Small intestine (tissue), 7 donors: ENCODE data around the gene TMEM220. TPM values are rescaled to one million over a fixed set of nuclear protein-coding genes. Genes with fewer than 3 reads are reported as not detected.

Experiments
- DNase-seq, 2 donors: peaks; one replicate each; pipeline versions ENCODE4 v3.0.0 to v3.0.0-alpha.2; 2013
- FAIRE-seq: peaks from 2 replicates; lab custom pipeline; 2012; peaks lifted over from hg19 to GRCh38; lab: Jason Lieb, UNC
- H3K27ac ChIP-seq, 3 donors: one replicate each; pipeline ENCODE4 v1.5.1; 2013; ENCODE audit warnings: low read length in 2 of 3, mild to moderate bottlenecking in 2 of 3, control low read depth in 1 of 3, inconsistent platforms in 1 of 3, low read depth in 1 of 3, moderate library complexity in 1 of 3
- H3K27me3 ChIP-seq, 3 donors: one replicate each; pipeline ENCODE4 v1.6.1; 2013; ENCODE audit warnings: low read length in 3 of 3, inconsistent platforms in 1 of 3; ENCODE audit not compliant: control insufficient read depth in 3 of 3, insufficient read depth in 3 of 3
- H3K36me3 ChIP-seq, 3 donors: one replicate each; pipeline ENCODE4 v1.6.1; 2013; ENCODE audit warnings: low read length in 3 of 3, inconsistent platforms in 1 of 3, low read depth in 1 of 3, mild to moderate bottlenecking in 1 of 3, moderate library complexity in 1 of 3; ENCODE audit not compliant: control insufficient read depth in 3 of 3, insufficient read depth in 2 of 3
- H3K4me1 ChIP-seq, 3 donors: one replicate each; pipeline ENCODE4 v1.6.1; 2013; ENCODE audit warnings: low read length in 2 of 3, inconsistent platforms in 1 of 3, low read depth in 1 of 3, mild to moderate bottlenecking in 1 of 3, moderate library complexity in 1 of 3; ENCODE audit not compliant: control insufficient read depth in 3 of 3, insufficient read depth in 2 of 3
- H3K4me3 ChIP-seq, 3 donors: one replicate each; pipeline ENCODE4 v1.5.1; 2013; ENCODE audit warnings: low read length in 3 of 3, control low read depth in 1 of 3, inconsistent platforms in 1 of 3, low read depth in 1 of 3, mild to moderate bottlenecking in 1 of 3, moderate library complexity in 1 of 3
- H3K9me3 ChIP-seq, 2 donors: one replicate each; pipeline ENCODE4 v1.6.1; 2013; ENCODE audit warnings: low read depth in 1 of 2, low read length in 1 of 2; ENCODE audit not compliant: control insufficient read depth in 2 of 2, insufficient read depth in 1 of 2
- WGBS, 3 donors: extraction: QIAGEN DNeasy Blood & Tissue Kit; methylation state at CpG; one replicate each; pipeline ENCODE4 v1.1.7; 2013; 5-methylcytosine and 5-hydroxymethylcytosine counted together
- polyA plus RNA-seq, 4 donors: library from polyadenylated mRNA; stranded (reverse) in 3 of 4; unstranded in 1 of 4; fragments of 200-250 nt in 3 of 4; fragments of 120-200 nt in 1 of 4; gene quantifications; one replicate each; pipeline versions ENCODE4 v1.2.1 to v1.2.3, GENCODE V29; 2013
- donor health status: healthy with polysubstance abuse.
- donor health status: control.
- donor health status: control.
- donor health status: Bipolar disorder and iron deficiency.
- donor health status: healthy.

Gene TMEM220
- polyA plus RNA-seq, 4 donors, result 12.4 to 61.3 (median 43.5) TPM

DNA sequence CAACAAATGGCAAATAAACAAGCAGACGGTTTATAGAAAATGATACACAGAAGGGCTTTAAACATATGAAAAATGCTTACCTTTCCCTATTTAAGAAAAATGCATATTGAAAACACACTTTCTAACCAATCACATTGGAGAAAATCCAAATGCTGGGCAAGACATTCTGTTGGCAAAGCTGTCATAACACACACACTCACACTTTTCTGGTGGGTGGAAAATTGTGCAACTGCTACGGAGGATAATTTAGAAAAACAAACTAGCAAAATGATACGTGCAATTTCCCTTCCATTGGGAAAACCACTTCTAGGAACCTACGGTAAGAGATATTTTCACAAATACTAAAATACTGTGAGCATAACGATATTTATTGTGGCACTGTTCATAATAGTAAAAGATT is 62.9 kb downstream of the TMEM220 start:
- DNase-seq (no peak), FAIRE-seq (no peak)
- H3K4me1 ChIP-seq, result no peaks in the 10 kb centered on the region
- H3K9me3 ChIP-seq, result no peaks in the 10 kb centered on the region
- no peaks in the 10 kb centered on the region for H3K36me3 ChIP-seq
- H3K27ac ChIP-seq, result no peak overlapping the region
- H3K27me3 ChIP-seq, result no peaks in the 10 kb centered on the region
- WGBS, 3 donors, result 87 to 94% (median 89%) methylated on average over 5 of the region's 5 CpGs
- H3K4me3 ChIP-seq, result no peak overlapping the region

DNA sequence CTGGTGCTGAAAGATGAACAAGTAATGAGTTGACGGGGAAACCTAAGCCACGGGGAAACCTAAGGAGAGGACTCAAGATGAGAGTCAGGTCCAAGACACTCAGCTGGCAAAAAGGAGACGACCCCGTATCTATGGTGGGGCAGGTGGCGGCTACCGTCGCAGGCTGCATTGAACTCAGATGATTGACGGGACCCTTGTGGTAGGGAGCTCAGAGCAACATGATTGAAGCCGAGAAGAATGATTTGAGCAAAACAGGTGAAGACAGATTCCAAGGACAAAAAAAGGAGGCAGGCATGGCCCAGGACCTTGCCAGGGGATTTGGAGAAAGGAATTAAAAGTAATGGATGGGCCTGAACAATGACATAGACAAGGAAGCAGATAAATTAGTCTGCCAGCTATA is 65.3 kb downstream of the TMEM220 start:
- Histone ChIP-seq H3K9me3 (no peaks in the 10 kb centered on the region), H3K36me3 (no peaks in the 10 kb centered on the region), H3K27me3 (no peaks in the 10 kb centered on the region), H3K4me1 (no peaks in the 10 kb centered on the region), H3K4me3 (no peak overlapping the region), H3K27ac (no peak overlapping the region)
- DNase-seq, result no peak
- 92 to 97% (median 94%) methylated on average over 9 of the region's 9 CpGs for WGBS, 3 donors
- no peak for FAIRE-seq

Other genes with a start within 250 kb of the TMEM220 start
- under 1 TPM; under 0.01 to 0.27 (median 0.13) TPM for gene MYH1, start 211.5 kb downstream of the TMEM220 start, polyA plus RNA-seq
- gene MYH2, start 180.4 kb downstream of the TMEM220 start, polyA plus RNA-seq, result under 1 TPM in 3 of 4 donors, not detected in 1; 0.12 to 0.89 (median 0.27) TPM
- gene MYH3, start 72.7 kb downstream of the TMEM220 start, polyA plus RNA-seq, result 10 to 100 TPM in 3 of 4 donors, 1 to 10 TPM in 1; 2.0 to 40.0 (median 14.8) TPM
- 10 to 100 TPM; 15.7 to 43.5 (median 24.8) TPM for gene SCO1, start 32.5 kb downstream of the TMEM220 start, polyA plus RNA-seq
- gene ADPRM, start 32.4 kb downstream of the TMEM220 start, polyA plus RNA-seq, result 10 to 100 TPM in 3 of 4 donors, 1 to 10 TPM in 1; 7.2 to 21.8 (median 16.1) TPM
- 10 to 100 TPM in 3 of 4 donors, 1 to 10 TPM in 1; 6.0 to 26.8 (median 20.6) TPM for gene TMEM238L, start 74.1 kb upstream of the TMEM220 start, polyA plus RNA-seq
- gene PIRT, start 108.1 kb upstream of the TMEM220 start, polyA plus RNA-seq, result 10 to 100 TPM in 1 of 4 donors, 1 to 10 TPM in 1, not detected in 2; 1.2 to 10.8 TPM